ENCODE measurements around the gene EMP2.

- TF ChIP-seq MAFK (IDR thresholded peaks at IDR 0.05; ENCODE audit: partially characterized antibody), result no peak
- TF ChIP-seq POLR2A (IDR thresholded peaks at IDR 0.05; ENCODE audit: low read length), result no peak
- no peak for TF ChIP-seq CTCF (IDR thresholded peaks at IDR 0.05)
- TF ChIP-seq ESRRA (IDR thresholded peaks at IDR 0.05; ENCODE audit: borderline replicate concordance, low read length), result no peak
- TF ChIP-seq JUN (IDR thresholded peaks at IDR 0.05), result no peak
- TF ChIP-seq RFX5 (IDR thresholded peaks at IDR 0.05), result no peak
- TF ChIP-seq EHMT2 (IDR thresholded peaks at IDR 0.05; ENCODE audit: low read depth), result no peak
- TF ChIP-seq EP300 (IDR thresholded peaks at IDR 0.05), result no peak
- TF ChIP-seq RAD21 (conservative IDR thresholded peaks at IDR 0.05 in 1 of 2, IDR thresholded peaks at IDR 0.05 in 1 of 2), result no peak
- no peak for TF ChIP-seq CHD4 (IDR thresholded peaks at IDR 0.05; ENCODE audit: borderline replicate concordance)
- TF ChIP-seq BHLHE40 (IDR thresholded peaks at IDR 0.05; ENCODE audit: low read depth, low read length), result no peak
- TF ChIP-seq NFE2L2 (conservative IDR thresholded peaks at IDR 0.05; ENCODE audit: low read length), result no peak
- TF ChIP-seq CBX8 (IDR thresholded peaks at IDR 0.05), result no peak
- no peak for TF ChIP-seq HOXB13 (CRISPR knock-in tag; IDR thresholded peaks at IDR 0.05; ENCODE audit: low read depth)
Measured at GRCh38 chr16:10581507-10581906, 1.1 kb upstream of the EMP2 start.

All from A549 (cell line).